CD4-positive, alpha-beta T cell treated with Interleukin-15 for 1 hour (primary cell): ENCODE results near the gene ST6GAL2.

Experiments used
- DNase-seq: peaks from one replicate; pipeline ENCODE4 v3.0.0-alpha.2; 2020

Gene ST6GAL2

DNA sequence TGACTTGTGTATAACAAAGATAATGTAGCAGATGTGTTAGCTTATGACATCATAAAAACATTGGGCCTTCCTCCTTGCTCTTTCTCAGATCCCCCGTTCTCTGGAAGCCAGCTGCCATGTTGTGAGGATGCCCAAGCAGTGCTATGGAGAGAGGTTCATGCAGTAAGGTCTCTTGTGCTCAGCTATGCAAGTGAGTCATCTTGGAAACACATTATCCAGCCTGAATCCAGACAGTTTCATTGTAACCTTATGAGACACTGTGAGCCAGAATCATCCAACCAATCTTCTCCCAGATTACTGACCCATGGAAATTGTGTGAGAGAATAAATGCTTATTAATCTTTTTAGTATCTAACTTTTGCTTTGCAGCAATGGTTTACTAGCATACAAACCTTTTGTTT lies 60.8 kb downstream of the ST6GAL2 start:
- DNase-seq, result no peak

DNA sequence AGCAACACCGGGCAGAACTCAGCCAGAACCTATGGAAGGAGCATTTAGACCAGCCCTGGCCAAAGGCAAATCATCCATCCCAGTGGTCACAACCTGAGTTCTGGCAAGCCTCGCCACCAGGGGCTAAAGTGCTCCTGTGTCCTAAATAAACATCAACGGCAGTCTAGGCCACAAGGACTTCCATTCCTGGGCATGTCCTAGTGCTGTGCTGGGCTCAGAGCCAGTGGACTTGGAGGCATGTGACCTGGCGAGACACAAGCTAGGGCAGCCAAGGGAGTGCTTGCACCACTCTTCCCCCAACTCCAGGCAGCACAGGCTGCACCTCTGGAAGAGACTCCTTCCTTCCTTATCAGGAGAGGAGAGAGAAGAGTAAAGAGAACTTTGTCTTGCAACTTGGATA lies 69.0 kb downstream of the ST6GAL2 start:
- no peak for DNase-seq

DNA sequence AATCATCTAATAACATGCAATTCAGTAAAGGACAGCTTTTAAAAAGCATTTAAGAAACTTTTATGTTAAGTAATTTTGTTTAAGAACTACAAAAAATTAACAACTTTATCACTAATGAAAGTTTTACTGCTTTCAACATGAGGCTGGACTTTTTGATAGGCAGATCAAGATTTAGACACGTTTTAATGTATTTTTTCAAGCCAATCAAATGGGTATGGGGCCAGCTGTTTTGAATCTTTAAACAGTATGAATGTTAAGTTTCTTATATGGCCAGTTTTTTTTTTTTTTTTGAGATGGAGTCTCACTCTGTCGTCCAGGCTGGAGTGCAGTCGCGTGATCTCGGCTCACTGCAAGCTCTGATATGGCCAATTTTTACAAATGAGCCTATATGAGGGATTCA lies 73.1 kb downstream of the ST6GAL2 start:
- no peak for DNase-seq

DNA sequence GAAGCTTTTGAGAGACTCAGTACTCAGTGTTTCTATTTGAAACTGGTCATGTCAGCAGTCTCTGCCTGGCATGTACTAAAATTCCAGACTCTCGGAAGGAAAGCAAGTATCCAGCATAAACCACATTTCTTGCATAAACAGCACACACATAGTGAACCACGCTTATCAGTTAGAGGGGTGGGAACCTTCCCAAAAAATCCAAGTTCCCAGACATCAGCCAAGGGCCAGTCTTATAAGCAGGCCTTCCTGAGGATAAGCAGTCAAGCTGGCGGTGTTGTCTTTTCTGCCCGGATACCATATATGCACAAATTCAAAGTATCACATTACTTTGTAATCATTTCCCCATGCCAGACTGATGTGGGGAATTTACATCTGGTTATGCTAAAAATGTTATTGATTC lies 73.6 kb downstream of the ST6GAL2 start:
- no peak for DNase-seq

DNA sequence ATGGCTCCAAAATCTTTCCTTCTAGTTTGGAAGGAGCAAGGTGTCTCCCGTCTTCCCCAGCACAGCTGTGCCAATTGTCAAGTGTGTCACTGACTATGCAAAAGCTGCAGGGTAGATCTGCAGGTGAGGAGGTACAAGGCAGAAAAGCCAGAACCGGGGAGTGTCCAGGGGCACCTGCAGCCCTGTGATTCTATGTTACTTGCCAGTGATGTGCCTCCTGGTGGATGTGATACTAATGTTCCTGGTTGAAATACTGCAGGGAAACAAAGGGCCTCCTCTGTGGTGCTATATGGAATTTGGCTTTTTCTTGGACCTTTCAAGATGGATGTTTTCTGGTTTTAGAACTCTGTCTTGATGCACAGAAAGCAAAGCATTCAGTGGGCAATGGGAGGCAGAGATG lies 80.3 kb downstream of the ST6GAL2 start:
- no peak for DNase-seq

DNA sequence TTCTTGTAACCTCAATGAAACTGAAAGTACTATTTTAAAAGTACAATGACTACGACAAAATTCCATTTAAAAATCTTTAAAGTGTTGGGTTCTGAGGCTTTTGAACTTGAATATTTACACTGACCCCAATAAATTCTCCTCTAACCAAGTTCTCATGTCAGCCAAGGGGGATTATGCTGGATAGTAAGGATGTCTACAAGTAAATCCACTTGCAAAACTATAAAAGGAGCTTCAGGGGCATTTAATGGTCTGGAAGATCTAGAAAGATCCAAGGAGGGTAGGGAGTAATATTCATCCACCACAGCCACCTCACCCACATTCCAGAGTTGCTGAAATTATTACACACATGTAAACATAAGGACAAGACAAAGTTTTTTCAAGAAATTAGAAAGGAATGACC lies 81.8 kb downstream of the ST6GAL2 start:
- DNase-seq, result no peak

DNA sequence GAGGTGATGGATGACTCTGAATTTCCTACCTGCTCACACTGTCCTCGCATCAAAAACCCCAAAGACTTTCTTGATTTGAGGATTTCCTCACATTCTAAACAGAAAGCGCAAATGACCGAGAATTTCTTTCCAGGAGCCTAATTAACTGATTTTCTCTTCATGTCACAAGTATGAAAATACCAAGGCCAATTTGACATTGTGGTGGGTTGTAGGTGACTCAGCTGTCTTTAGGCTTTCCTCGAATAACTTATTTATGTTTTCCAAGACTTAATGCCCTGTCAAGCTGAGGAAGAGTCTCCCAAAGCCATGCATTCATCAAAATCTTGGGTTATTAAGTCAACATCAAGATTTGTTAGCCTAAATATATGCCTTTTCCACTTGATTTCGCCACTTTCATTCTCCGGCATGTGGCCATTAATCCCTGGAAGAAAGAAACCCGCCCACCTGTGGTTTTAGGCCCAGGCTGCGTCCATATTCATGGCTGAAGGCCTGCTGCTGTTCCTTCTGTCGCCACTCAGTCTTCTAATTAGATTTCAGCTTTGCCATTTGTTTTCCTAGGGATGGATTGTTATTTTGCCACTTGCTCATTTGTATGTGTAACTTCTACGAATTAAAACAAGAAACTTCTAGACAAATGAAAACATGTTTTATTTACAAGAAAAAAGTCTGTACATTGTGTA lies 84.9 kb downstream of the ST6GAL2 start:
- DNase-seq, result no peak

DNA sequence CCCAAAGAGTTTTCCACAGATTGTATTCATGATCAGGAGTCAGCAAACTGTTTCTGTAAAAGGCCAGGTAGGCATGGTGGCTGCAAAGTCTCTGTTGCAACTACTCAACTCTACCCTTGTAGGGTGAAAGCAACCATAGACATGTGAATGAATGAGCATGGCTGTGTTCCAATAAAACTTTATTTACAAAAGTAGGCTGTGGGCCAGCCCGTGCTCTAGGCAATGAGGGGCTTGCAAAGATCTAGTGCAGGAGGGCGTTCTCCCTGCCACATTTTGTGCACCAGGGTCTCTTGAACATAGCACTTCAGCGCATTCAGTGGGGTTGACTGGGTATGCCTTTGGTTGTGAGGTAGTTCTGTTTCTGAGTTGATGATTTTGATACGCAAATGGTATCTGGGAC lies 85.8 kb downstream of the ST6GAL2 start:
- no peak for DNase-seq

DNA sequence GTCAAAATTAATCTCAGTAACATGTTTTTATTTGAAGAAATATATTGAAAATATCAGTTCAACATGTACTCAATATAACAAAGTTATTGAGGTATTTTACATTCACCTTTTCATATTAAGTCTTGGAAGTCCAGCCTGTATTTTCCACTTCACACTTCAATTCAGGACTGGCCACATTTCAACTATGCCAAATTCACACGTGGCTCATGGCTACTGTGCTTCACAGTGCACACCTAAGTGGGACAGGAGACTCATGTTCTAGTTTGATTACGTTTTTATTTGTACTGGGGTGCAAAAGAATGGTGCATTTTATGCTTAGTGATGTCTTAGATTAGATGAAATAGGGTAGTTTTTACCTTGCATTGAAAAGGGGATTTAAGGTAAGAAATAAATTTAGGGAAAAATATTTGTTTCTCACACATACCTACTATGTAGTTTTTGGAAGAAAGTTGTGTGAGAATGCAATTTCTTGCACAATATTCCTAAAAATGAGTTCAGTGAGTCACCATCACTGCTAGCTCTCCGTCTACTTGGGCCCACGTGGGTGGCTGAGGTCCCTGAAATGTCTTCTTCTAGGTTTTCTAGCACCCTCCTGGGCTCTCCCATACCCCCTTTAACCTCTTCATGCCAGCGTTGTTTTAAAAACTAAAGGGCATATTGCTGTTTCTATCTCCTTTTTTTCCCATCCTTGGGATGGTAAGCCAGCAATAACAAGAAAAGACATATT lies 87.0 kb downstream of the ST6GAL2 start:
- DNase-seq, result no peak

DNA sequence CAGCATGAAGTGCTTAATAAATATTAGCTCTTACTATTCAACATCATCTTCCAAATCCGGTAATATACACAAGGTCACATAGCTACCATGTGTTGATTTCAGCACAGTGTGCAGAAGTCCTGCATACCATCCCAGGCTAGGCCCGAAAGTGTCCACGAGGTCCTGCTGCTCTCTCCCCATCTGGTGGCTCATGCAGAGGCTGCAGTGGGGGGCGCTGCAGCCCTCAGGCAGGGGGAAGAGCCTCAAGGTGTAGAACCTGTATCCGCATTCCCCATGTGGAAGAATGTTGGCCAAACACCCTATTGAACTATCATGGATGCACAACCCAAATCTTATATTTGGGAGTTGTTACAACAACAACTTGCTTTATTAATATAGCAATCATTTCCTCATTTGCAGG lies 88.5 kb downstream of the ST6GAL2 start:
- no peak for DNase-seq

DNA sequence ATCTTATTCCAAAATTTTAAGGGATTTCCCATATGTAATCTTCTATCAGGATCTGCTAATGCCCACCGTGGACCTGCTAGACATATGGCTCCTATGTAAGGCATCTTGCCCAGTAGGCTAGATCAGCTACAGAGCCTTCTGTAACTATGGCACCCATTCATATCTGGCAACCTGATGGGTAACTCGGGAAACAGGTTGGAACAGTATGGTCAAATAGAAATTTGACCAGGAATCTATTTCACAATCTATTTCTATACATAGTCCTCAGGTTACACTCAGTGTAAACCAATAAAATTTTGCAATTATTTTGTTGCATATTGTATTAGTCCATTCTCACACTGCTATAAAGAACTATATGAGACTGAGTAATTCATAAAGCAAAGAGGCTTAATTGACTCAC lies 93.3 kb downstream of the ST6GAL2 start:
- no peak for DNase-seq

DNA sequence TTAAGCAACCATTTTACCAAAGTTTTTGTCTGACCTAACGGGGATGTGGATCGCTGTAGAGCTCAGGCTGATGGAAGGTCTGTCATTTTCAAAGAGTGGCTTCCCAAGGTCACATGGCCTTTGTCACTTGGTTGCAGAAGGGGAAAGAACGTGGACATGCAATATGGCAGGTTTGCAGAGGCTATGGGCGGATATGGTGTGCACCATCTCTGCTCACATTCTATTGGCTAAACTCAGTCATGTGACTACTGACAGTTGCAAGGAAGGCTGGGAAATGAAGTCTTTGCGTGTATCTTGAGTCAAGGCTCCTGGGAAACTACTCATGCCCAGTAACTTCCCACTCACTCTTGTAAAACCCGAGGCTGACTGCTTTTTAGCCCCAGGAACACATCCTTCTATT lies 96.8 kb downstream of the ST6GAL2 start:
- DNase-seq, result no peak

DNA sequence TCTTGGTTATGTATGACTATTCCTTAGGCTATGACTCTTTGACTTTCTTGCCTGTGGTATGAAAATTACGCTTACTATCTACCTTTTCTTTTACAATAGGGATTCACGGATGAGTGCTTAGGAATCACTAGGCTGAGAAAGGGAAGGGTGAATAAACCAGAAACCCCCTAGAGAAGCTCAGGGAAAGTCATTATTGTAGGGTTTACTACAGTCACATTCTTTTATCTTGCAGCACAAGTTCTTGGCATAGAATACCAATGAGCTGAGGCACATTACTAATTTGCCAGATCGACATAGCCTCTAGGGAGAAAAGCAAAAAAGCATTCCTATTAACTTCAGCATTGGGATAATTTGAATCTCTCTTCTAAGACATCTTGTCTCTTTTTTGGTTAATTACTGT lies 103.3 kb downstream of the ST6GAL2 start:
- no peak for DNase-seq

DNA sequence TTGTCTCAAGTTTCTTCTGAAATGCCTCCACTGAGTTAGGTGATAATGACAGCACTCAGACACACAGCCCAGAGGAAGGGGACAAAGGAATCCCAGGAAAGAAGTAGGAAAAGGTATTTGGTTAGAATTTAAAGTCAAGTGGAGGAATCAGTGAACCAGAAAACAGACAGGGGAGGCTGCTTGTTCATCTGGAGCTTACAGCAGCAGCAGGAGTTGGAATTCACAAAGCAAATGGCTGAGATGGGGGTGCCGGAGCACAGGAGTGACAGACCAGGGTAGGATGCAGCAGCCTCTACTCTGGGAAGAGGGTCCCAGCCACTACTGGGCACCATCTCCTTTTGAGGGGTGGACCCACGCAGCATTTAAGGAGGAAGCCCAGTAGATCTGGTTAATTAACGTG lies 104.8 kb downstream of the ST6GAL2 start:
- DNase-seq, result no peak

DNA sequence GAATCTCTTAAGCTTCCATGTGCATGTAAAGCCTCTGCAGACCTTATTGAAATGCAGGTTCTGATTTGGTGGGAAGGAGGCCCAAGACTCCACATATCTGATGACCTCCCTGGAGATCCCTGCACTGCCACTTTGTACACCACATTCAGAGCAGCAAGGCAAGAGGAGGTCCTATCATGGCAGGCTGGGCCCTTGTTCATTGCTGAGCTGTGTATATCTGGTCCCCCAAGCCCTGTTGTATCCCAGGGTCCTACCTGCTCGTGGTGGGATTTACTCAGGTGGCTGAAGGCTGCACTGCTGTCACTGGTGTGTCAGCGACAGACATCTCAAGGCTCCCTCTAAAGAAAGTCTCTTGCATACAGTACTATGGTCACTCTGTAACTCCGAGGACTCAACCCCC lies 114.2 kb downstream of the ST6GAL2 start:
- no peak for DNase-seq

DNA sequence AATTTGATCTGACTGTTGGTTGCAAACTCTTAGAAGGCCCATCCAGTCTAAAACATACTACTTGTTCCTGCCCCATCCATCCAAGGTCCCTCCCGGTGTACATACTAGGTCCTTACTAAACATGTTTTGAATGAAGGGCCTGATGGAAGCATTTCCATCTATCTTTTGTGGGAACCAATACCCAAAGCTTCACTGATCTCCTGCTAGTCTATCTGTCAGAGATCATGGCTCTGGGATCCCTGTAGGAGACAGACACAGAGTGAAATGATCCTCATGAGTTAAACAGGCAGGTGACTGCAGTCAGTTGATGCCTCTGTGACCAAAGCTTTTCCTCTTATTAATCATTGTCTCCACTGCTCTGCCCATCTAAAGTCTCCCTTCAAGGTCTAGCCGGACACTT lies 115.0 kb downstream of the ST6GAL2 start:
- no peak for DNase-seq

DNA sequence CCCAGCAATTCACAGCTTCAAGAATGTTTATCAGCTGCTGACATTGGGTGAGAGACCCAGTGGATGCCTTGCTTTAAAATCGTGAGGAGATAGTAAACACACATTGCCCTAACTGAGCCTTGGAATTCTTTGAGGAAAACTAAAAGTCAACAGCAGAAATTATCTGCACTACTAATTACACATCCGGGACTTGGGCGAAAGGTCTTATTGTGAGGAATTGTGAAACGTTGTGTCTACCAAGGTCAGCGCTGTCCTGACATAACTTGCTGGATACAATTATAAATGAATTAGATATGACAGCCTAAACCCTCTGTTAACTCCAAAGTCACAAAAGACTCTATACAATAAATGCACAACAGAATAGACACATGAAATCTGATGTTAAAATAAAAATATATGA lies 121.4 kb downstream of the ST6GAL2 start:
- DNase-seq, result no peak

DNA sequence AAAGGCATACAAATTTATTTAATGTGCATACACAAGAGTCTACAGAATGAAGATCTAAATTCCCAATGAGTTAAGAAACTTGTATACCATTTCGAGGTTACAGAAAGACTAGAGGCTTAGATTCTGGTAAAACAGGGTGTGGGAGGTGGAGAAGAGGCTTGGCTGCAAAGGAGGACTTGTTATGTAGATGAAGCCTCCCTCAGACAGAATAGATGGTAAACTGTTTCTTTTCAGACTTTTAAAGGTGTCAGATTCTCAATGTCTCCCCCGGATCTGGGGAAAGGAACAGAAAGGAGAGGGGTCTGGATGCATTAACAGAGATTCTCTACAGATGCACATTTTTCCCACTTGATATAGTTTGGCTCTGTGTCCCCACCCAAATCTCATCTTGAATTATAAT lies 126.0 kb downstream of the ST6GAL2 start:
- no peak for DNase-seq

DNA sequence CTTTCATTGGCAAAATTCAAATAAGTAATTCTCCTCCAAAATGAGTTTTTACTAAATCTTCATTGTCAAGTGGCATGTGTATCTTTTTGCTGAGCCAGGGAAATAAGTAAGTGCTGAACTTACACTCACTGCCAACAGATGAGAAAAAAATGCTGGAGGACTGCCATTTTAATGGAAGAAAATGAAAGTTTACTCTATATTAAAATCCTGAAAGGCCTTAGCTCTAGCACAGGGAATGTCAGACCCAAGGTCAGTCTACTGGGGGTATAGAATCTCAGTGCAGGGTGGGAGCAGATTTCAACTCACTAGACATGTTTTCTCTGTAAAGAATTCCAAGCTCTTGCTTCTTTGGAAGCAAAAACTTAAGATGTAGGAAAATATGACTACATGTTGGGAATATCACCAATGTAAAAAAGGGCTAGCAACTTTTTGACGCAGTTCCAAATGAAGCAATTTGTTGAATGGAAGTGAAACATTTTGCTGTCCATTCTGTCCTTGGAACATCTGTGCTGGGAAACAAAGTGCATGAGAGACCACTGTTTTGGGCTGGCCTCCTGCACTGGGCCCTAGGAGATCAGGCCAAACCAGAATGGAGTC lies 127.0 kb downstream of the ST6GAL2 start:
- no peak for DNase-seq
